ENCODE measurements around the gene TMEM161A. TPM values are rescaled to one million over a fixed set of nuclear protein-coding genes. Genes with fewer than 3 reads are reported as not detected.
"Not testable (repeated sequence)": the region's sequence is repeated elsewhere in the genome, so short reads cannot be mapped to it uniquely, and the experiment has no call there.

Gene TMEM161A
- total and polyA plus RNA-seq, 2 experiments from 2014 or later: 121 to 136 TPM

DNA sequence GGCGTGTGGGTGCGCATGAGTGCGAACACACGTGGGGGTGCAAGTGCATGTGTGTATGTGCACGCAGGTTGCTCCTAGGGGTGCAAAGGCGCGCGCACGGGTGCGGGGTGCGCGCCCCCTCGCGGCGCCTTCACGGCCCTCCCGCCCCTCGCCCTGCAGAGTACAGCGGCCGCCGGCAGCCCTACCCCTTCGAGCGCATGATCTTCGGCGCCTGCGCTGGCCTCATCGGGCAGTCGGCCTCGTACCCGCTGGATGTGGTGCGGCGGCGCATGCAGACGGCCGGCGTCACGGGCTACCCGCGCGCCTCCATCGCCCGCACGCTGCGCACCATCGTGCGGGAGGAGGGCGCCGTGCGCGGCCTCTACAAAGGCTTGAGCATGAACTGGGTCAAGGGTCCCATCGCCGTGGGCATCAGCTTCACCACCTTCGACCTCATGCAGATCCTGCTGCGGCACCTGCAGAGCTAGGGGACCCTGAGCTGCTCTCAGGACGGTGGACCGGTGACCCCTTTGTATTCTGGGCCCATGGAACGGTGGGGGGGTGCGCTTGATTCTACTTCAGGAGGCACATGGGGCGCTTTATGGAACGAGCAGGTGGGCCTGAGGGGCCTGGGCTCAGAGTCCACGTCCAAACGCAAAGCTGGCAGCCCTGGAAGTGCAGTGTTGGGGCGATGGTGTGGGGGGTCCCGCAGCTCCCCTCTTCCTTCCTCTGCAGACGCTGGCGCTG, 27.7 kb downstream of the TMEM161A start:
- no peaks in the 10 kb centered on the region for H3K27me3 ChIP-seq
- H3K27ac ChIP-seq: no peak overlapping the region
- peak; percentile 30 to 67 for DNase-seq (ENCODE audit: low read depth in 1 of 2, low spot score in 1 of 2)
- no peaks in the 10 kb centered on the region for H3K9me3 ChIP-seq (ENCODE audit: low read depth)
- TF ChIP-seq, protein P1, sequence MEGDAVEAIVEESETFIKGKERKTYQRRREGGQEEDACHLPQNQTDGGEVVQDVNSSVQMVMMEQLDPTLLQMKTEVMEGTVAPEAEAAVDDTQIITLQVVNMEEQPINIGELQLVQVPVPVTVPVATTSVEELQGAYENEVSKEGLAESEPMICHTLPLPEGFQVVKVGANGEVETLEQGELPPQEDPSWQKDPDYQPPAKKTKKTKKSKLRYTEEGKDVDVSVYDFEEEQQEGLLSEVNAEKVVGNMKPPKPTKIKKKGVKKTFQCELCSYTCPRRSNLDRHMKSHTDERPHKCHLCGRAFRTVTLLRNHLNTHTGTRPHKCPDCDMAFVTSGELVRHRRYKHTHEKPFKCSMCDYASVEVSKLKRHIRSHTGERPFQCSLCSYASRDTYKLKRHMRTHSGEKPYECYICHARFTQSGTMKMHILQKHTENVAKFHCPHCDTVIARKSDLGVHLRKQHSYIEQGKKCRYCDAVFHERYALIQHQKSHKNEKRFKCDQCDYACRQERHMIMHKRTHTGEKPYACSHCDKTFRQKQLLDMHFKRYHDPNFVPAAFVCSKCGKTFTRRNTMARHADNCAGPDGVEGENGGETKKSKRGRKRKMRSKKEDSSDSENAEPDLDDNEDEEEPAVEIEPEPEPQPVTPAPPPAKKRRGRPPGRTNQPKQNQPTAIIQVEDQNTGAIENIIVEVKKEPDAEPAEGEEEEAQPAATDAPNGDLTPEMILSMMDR (IDR thresholded peaks at IDR 0.05; ENCODE audit: low read depth, low read length): peak; percentile 42
- no peak overlapping the region for H3K4me3 ChIP-seq
- H3K36me3 ChIP-seq: no peaks in the 10 kb centered on the region
- peaks cover 26% of the 10 kb centered on the region for H3K4me1 ChIP-seq (ENCODE audit: low read depth)

DNA sequence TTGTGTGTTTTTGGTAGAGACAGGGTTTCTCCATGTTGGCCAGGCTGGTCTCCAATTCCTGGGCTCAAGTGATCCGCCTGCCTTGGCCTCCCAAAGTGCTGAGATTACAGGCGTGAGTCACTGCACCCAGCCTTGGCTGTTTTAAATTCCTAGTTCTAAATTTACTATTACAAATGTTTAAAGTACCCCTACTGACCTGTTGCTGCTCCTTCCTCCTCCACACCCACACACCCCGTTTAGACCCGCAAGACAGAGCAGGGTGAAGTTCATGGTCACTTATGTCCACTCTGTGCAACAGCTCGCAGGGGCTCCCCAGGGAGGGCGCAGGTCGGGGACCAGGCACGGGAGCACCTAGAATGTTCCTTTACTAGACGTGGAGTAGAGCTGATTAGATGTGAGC, 28.7 kb downstream of the TMEM161A start:
- Histone ChIP-seq H3K4me3 (no peak overlapping the region), H3K36me3 (no peaks in the 10 kb centered on the region), H3K9me3 (ENCODE audit: low read depth) (no peaks in the 10 kb centered on the region), H3K27ac (no peak overlapping the region), H3K4me1 (ENCODE audit: low read depth) (peaks cover 26% of the 10 kb centered on the region), H3K27me3 (no peaks in the 10 kb centered on the region)
- TF ChIP-seq, protein P1 (IDR thresholded peaks at IDR 0.05; ENCODE audit: low read depth, low read length): no peak
- peak in 1 of 2 donors; percentile 25 for DNase-seq (ENCODE audit: low read depth in 1 of 2, low spot score in 1 of 2)

DNA sequence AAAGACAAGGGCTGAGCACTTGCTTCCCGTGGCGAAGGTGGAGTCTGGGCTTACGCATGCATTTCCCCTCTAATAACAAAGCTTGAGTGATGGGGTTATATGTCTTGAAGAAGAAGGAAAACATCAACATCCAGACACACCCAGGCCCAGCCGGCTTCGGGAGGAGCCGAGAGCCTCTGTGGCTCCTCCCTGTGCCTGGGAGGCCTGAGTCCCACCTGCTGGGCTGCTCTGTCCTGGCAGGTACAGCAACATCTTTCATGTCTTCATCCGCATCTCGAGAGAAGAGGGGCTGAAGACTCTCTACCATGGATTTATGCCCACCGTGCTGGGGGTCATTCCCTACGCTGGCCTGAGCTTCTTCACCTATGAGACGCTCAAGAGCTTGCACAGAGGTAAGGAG, 30.6 kb downstream of the TMEM161A start:
- TF ChIP-seq, protein P1 (IDR thresholded peaks at IDR 0.05; ENCODE audit: low read depth, low read length): no peak
- Histone ChIP-seq H3K4me1 (ENCODE audit: low read depth) (peaks cover 17% of the 10 kb centered on the region), H3K36me3 (no peaks in the 10 kb centered on the region), H3K9me3 (ENCODE audit: low read depth) (no peaks in the 10 kb centered on the region), H3K27ac (no peak overlapping the region), H3K27me3 (no peaks in the 10 kb centered on the region), H3K4me3 (no peak overlapping the region)
- no peak for DNase-seq (ENCODE audit: low read depth in 1 of 2, low spot score in 1 of 2)

DNA sequence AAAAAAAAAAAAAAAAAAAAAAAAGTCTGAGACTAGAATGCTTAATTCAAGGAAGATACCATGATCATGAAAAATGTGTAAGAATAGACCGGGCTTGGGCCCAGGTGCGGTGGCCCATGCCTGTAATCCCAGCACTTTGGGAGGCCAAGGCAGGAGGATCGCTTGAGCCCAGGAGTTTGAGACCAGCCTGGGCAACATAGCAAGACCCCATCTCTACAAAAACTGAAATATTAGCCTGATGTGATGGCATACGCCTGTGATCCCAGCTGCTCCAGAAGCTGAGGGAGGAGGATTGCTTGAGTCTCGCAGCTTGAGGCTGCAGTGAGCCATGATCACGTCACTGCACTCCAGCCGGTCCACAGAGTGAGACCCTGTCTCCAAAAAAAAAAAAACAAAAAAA, 31.3 kb downstream of the TMEM161A start:
- not testable (repeated sequence) for H3K27me3 ChIP-seq; H3K9me3 ChIP-seq (ENCODE audit: low read depth); H3K36me3 ChIP-seq; H3K4me3 ChIP-seq; DNase-seq (ENCODE audit: low read depth in 1 of 2, low spot score in 1 of 2); H3K27ac ChIP-seq
- H3K4me1 ChIP-seq (ENCODE audit: low read depth): peaks cover 14% of the 10 kb centered on the region

DNA sequence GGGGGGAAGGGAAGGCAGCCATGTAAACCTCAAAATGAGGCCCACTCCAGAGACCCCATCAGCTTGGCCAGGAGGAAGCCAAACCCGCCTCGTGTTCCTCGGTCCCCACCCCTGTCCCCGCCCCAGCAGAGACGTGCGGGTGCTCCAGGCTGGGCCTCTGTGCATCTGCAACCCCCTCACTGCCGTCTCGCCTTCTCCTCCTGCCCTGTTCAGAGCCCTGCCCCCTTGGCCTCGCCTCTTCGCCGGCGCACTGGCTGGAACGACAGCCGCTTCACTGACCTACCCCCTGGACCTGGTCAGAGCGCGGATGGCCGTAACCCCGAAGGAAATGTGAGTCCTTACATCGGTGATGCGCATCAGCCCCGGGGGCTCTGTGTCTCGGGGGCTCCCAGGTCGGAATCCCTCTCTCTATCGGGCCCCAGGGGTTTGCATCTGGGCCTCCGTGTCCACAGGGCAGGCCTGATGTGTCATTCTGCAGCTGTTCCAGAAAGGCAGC, 32.2 kb downstream of the TMEM161A start:
- Histone ChIP-seq H3K4me3 (peak overlapping the region; percentile 23), H3K9me3 (ENCODE audit: low read depth) (no peaks in the 10 kb centered on the region), H3K36me3 (no peaks in the 10 kb centered on the region), H3K27me3 (no peaks in the 10 kb centered on the region), H3K27ac (peak overlapping the region; percentile 56), H3K4me1 (ENCODE audit: low read depth) (peaks cover 14% of the 10 kb centered on the region)
- peak; percentile 21 to 56 for DNase-seq (ENCODE audit: low read depth in 1 of 2, low spot score in 1 of 2)
- TF ChIP-seq, protein P1 (IDR thresholded peaks at IDR 0.05; ENCODE audit: low read depth, low read length): no peak

DNA sequence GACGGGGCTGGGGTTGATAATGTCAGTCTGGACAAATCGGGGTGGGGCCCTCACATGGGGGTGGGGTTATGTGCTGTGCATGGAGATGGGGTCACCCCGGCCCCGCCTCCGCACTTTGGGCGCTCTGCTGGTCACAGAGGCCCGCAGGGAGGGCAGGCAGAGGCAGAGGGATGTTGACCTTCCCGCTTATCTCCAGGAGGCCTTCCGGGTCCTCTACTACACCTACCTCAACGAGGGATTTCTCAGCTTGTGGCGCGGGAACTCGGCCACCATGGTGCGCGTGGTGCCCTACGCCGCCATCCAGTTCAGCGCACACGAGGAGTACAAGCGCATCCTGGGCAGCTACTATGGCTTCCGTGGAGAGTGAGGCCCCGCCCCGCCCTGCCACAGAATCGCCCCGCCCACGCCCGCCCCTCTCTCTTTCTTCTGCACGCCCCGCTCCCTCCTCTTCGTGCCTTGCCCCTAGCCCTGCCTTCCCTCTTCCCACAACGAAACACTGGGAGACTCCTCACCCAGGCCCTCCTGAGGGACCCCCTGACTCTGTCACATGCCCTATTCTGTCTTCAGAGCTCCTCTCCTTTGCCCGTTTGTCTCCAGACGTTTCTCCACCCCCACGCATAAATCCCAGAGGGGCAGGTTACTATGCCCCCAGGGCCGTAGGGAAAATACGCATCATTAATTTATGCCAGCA, 32.8 kb downstream of the TMEM161A start:
- Histone ChIP-seq H3K4me1 (ENCODE audit: low read depth) (peaks cover 13% of the 10 kb centered on the region), H3K27me3 (no peaks in the 10 kb centered on the region), H3K36me3 (no peaks in the 10 kb centered on the region), H3K27ac (peak overlapping the region; percentile 56), H3K4me3 (peak overlapping the region; percentile 23), H3K9me3 (ENCODE audit: low read depth) (no peaks in the 10 kb centered on the region)
- peak; percentile 84 to 86 for DNase-seq (ENCODE audit: low read depth in 1 of 2, low spot score in 1 of 2)
- TF ChIP-seq, protein P1 (IDR thresholded peaks at IDR 0.05; ENCODE audit: low read depth, low read length): no peak

All from cardiac muscle cell (in vitro differentiated cells and primary cell).